A673 (cell line): ENCODE data around the gene ARHGAP26.

Experiments used
- CTCF ChIP-seq: fragments of 300-800, 200-600 bp; sonication (generic); conservative IDR thresholded peaks from 2 replicates; pipeline ENCODE4 v1.5.1; 2017; ENCODE audit warnings: low read depth, mild to moderate bottlenecking, antibody characterized with exemption, low read length, moderate library complexity, mixed read lengths
- EZH2 ChIP-seq: fragments of 200-600 bp; sonication (generic); IDR thresholded peaks from 2 replicates; pipeline ENCODE4 v1.6.1; 2017; ENCODE audit warnings: borderline replicate concordance, low read depth, mild to moderate bottlenecking, mixed read lengths, antibody characterized with exemption, low read length; ENCODE audit not compliant: poor library complexity, severe bottlenecking

DNA sequence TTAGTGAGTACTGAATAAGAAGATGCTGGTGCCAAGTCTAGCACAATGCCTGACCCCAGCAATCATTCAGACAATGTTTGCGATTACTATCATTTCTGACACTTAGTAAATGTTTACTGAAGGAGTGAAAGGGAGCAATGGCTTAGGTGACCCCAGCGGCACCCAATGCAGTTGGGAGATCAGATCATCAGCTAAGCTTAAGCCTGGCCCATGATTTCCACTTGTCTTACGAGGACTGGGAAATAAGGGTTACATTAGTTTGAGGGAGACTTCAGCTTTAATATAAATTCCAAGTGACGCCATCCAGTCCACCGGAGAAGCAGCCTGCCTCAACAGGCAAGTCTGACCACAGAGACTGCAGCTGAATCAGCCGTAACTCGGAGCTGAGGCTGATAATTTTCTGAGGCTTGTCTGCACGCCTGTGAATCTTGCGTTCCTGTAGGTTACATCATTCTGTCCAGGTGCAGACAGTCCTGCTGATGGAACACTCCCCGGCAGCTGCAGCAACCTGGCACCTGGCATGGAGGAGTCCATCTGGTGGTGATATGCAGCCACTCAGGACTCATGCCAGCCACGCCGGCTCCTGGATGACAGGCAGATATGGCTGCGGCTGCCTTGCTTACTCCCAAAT is 49.4 kb upstream of the ARHGAP26 start:
- TF ChIP-seq CTCF (no peak), EZH2 (no peak)
